ENCODE results near the gene BANP. TPM values are rescaled to one million over a fixed set of nuclear protein-coding genes. Genes with fewer than 3 reads are reported as not detected.

Gene BANP
- polyA plus RNA-seq, 1 of the 3 experiments (the other 2 are of a cell fraction), result 16.8 TPM

GRCh38 chr16:87948119-87948545 lies 3.1 kb upstream of the BANP start:
- Histone ChIP-seq H3K79me2 (ENCODE audit: insufficient read depth) (peaks cover 15% of the 10 kb centered on the region), H3K4me2 (no peak overlapping the region), H3F3A (replicated peaks; ENCODE audit: insufficient read depth) (peaks cover 7% of the 10 kb centered on the region), H3K27me3 (ENCODE audit: insufficient read depth) (no peaks in the 10 kb centered on the region), H3K36me3 (replicated peaks in 1 of 2; ENCODE audit: control insufficient read depth in 1 of 2, insufficient read depth in 2 of 2, low read length in 1 of 2) (peaks cover 0 to 5% of the 10 kb centered on the region in 2 experiments), H3K9me2 (no peaks in the 10 kb centered on the region), H4K20me1 (ENCODE audit: insufficient read depth) (no peaks in the 10 kb centered on the region), H3K27ac (ENCODE audit: low read depth in 2 of 2, low read length in 1 of 2) (no peak overlapping the region), H3K4me1 (ENCODE audit: control insufficient read depth in 1 of 2, insufficient read depth in 2 of 2, low read depth in 1 of 2, low read length in 1 of 2) (peaks cover 5 to 23% of the 10 kb centered on the region in 2 experiments; a peak in 2 of 4 replicates), H3K9me3 (no peaks in the 10 kb centered on the region), H3K4me3 (ENCODE audit: low read depth in 2 of 2, low read length in 1 of 2) (no peak overlapping the region), H2AFZ (ENCODE audit: low read depth) (0 out of 2 replicates have a peak overlapping the region, but pooled peaks have one; percentile 41), H3K9ac (no peak overlapping the region)
- 87% methylated on average over 8 of the region's 12 CpGs for WGBS (ENCODE audit: low lambda C conversion rate)
- no peak for TF ChIP-seq RXRA (IDR thresholded peaks at IDR 0.05; ENCODE audit: borderline replicate concordance, low read depth)
- no peak for TF ChIP-seq YY1 (IDR thresholded peaks at IDR 0.05; ENCODE audit: low read depth)
- no peak for TF ChIP-seq USF2 (IDR thresholded peaks at IDR 0.05; ENCODE audit: borderline replicate concordance, low read depth, low read length)
- TF ChIP-seq, protein P1, sequence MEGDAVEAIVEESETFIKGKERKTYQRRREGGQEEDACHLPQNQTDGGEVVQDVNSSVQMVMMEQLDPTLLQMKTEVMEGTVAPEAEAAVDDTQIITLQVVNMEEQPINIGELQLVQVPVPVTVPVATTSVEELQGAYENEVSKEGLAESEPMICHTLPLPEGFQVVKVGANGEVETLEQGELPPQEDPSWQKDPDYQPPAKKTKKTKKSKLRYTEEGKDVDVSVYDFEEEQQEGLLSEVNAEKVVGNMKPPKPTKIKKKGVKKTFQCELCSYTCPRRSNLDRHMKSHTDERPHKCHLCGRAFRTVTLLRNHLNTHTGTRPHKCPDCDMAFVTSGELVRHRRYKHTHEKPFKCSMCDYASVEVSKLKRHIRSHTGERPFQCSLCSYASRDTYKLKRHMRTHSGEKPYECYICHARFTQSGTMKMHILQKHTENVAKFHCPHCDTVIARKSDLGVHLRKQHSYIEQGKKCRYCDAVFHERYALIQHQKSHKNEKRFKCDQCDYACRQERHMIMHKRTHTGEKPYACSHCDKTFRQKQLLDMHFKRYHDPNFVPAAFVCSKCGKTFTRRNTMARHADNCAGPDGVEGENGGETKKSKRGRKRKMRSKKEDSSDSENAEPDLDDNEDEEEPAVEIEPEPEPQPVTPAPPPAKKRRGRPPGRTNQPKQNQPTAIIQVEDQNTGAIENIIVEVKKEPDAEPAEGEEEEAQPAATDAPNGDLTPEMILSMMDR (IDR thresholded peaks at IDR 0.05), result no peak
- TF ChIP-seq TEAD4 (IDR thresholded peaks at IDR 0.05; ENCODE audit: borderline replicate concordance, insufficient read depth), result no peak
- no peak for TF ChIP-seq POLR2AphosphoS5 (IDR thresholded peaks at IDR 0.05; ENCODE audit: low read depth, low read length)
- TF ChIP-seq, protein P2, sequence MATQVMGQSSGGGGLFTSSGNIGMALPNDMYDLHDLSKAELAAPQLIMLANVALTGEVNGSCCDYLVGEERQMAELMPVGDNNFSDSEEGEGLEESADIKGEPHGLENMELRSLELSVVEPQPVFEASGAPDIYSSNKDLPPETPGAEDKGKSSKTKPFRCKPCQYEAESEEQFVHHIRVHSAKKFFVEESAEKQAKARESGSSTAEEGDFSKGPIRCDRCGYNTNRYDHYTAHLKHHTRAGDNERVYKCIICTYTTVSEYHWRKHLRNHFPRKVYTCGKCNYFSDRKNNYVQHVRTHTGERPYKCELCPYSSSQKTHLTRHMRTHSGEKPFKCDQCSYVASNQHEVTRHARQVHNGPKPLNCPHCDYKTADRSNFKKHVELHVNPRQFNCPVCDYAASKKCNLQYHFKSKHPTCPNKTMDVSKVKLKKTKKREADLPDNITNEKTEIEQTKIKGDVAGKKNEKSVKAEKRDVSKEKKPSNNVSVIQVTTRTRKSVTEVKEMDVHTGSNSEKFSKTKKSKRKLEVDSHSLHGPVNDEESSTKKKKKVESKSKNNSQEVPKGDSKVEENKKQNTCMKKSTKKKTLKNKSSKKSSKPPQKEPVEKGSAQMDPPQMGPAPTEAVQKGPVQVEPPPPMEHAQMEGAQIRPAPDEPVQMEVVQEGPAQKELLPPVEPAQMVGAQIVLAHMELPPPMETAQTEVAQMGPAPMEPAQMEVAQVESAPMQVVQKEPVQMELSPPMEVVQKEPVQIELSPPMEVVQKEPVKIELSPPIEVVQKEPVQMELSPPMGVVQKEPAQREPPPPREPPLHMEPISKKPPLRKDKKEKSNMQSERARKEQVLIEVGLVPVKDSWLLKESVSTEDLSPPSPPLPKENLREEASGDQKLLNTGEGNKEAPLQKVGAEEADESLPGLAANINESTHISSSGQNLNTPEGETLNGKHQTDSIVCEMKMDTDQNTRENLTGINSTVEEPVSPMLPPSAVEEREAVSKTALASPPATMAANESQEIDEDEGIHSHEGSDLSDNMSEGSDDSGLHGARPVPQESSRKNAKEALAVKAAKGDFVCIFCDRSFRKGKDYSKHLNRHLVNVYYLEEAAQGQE (IDR thresholded peaks at IDR 0.05; ENCODE audit: low read depth, low read length), result no peak
- no peak for TF ChIP-seq EP300 (IDR thresholded peaks at IDR 0.05; ENCODE audit: borderline replicate concordance in 1 of 2, low read depth in 1 of 2, low read length in 1 of 2)
- no peak for TF ChIP-seq ZBTB33 (IDR thresholded peaks at IDR 0.05; ENCODE audit: borderline replicate concordance, low read depth)
- ChIA-PET POLR2A (no interaction called here), CTCF (interaction anchor here (1.2 kb wide), 1 partner anchor 98 kb away, joined by 3 read pairs; no protein-coding TSS in a partner anchor)
- no peak for DNase-seq
